ENCODE data around the gene MCL1. TPM values are rescaled to one million over a fixed set of nuclear protein-coding genes. Genes with fewer than 3 reads are reported as not detected.

Gene MCL1
- total and polyA plus RNA-seq, 2 experiments from 2014 or later, result 55.3 to 244 TPM

DNA sequence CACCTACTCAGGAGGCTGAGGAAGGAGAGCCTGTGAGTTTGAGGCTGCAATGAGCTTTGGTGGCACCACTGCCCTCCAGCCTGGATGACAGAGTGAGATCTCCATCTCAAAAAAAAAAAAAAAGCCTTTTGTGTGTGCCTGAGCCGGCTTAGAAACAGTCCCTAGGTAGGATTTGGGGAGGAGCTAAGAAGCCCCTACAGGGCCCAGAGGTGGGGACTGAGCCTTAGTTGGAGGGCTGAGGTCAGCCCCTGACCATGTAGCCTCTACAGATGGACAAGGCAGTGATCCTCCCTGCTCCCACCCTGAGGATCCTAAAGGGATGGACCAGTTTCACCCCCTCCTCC is 27.7 kb downstream of the MCL1 start (continued):
- TF ChIP-seq, protein P1, sequence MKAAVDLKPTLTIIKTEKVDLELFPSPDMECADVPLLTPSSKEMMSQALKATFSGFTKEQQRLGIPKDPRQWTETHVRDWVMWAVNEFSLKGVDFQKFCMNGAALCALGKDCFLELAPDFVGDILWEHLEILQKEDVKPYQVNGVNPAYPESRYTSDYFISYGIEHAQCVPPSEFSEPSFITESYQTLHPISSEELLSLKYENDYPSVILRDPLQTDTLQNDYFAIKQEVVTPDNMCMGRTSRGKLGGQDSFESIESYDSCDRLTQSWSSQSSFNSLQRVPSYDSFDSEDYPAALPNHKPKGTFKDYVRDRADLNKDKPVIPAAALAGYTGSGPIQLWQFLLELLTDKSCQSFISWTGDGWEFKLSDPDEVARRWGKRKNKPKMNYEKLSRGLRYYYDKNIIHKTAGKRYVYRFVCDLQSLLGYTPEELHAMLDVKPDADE (IDR thresholded peaks at IDR 0.05), result no peak
- no peak for TF ChIP-seq CREB1 (CRISPR knock-in tag; IDR thresholded peaks at IDR 0.05; ENCODE audit: low read depth)

DNA sequence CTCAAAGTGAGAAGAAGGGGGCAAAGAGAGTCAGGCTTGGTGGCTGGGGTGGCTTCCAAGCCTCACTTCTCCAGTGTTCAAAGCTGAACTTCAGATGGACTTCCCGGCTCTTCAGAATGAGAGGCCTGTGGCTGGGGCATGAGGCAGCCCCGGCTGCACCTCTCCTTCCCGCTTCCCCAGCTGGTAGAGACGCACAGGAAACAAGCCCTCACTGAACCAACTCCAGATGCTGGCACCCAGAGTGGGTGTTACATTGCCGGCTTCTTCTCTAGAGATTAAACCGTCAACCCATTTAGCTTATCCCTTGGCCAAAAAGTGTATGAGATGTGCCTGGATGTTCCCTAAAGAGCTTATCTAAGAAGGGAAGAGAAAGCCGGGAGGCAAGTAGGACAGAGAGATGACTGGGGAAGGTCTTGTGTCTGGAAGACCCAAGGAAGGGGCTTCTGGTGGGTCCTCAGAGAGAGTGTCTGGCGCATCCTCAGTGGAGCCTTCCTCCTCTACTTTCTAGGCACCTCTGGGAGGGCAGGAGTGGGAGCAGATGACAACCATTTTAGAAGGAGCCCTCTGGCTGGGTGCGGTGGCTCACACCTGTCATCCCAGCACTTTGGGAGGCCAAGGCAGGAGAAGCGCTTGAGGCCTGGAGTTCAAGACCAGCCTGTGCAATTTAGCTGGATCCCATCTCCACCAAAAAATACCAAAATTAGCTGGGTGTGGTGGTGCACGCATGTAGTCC is 28.2 kb downstream of the MCL1 start:
- Histone ChIP-seq H4K20me1 (replicated peaks; ENCODE audit: insufficient read depth) (no peaks in the 10 kb centered on the region), H2AFZ (no peak overlapping the region), H3K4me1 (ENCODE audit: insufficient read depth) (peaks cover 12% of the 10 kb centered on the region; the same call in 1 of the 2 replicates), H3K4me2 (no peak overlapping the region), H3F3A (replicated peaks; ENCODE audit: low read depth) (peaks cover 9% of the 10 kb centered on the region), H3K27me3 (ENCODE audit: insufficient read depth) (peaks cover 30% of the 10 kb centered on the region), H3K4me3 (no peak overlapping the region), H3K9me2 (ENCODE audit: insufficient read depth) (no peaks in the 10 kb centered on the region), H3K79me2 (replicated peaks; ENCODE audit: insufficient read depth) (no peaks in the 10 kb centered on the region), H3K36me3 (ENCODE audit: insufficient read depth) (no peaks in the 10 kb centered on the region), H3K27ac (ENCODE audit: low read depth) (no peak overlapping the region)
- no peak for ATAC-seq
- Mint-ChIP-seq H3K27me3 (ENCODE audit: insufficient read depth, low read depth, poor library complexity) (peaks cover 29% of the 10 kb centered on the region), H3K27ac (no peak overlapping the region), H3K4me1 (peaks cover 32% of the 10 kb centered on the region), H3K36me3 (ENCODE audit: low read depth) (no peaks in the 10 kb centered on the region; the same call in 2 of the 3 replicates), H3K4me3 (no peak overlapping the region), H3K9me3 (no peaks in the 10 kb centered on the region)
- no peak for DNase-seq (ENCODE audit: low spot score)
- TF ChIP-seq ZNF331 (CRISPR knock-in tag; IDR thresholded peaks at IDR 0.05; ENCODE audit: low read depth) (no peak), NANOG (IDR thresholded peaks at IDR 0.05; ENCODE audit: borderline replicate concordance) (no peak), EZH2 (IDR thresholded peaks at IDR 0.05; ENCODE audit: low read depth, unreplicated experiment) (no peak), JUNB (IDR thresholded peaks at IDR 0.05; ENCODE audit: unreplicated experiment) (no peak), POLR2AphosphoS5 (IDR thresholded peaks at IDR 0.05; ENCODE audit: low read depth) (no peak), STAT1 (IDR thresholded peaks at IDR 0.05; ENCODE audit: unreplicated experiment) (no peak), ZNF114 (CRISPR knock-in tag; IDR thresholded peaks at IDR 0.05) (no peak), CREB1 (CRISPR knock-in tag; IDR thresholded peaks at IDR 0.05; ENCODE audit: low read depth) (no peak)
- TF ChIP-seq, protein P2, sequence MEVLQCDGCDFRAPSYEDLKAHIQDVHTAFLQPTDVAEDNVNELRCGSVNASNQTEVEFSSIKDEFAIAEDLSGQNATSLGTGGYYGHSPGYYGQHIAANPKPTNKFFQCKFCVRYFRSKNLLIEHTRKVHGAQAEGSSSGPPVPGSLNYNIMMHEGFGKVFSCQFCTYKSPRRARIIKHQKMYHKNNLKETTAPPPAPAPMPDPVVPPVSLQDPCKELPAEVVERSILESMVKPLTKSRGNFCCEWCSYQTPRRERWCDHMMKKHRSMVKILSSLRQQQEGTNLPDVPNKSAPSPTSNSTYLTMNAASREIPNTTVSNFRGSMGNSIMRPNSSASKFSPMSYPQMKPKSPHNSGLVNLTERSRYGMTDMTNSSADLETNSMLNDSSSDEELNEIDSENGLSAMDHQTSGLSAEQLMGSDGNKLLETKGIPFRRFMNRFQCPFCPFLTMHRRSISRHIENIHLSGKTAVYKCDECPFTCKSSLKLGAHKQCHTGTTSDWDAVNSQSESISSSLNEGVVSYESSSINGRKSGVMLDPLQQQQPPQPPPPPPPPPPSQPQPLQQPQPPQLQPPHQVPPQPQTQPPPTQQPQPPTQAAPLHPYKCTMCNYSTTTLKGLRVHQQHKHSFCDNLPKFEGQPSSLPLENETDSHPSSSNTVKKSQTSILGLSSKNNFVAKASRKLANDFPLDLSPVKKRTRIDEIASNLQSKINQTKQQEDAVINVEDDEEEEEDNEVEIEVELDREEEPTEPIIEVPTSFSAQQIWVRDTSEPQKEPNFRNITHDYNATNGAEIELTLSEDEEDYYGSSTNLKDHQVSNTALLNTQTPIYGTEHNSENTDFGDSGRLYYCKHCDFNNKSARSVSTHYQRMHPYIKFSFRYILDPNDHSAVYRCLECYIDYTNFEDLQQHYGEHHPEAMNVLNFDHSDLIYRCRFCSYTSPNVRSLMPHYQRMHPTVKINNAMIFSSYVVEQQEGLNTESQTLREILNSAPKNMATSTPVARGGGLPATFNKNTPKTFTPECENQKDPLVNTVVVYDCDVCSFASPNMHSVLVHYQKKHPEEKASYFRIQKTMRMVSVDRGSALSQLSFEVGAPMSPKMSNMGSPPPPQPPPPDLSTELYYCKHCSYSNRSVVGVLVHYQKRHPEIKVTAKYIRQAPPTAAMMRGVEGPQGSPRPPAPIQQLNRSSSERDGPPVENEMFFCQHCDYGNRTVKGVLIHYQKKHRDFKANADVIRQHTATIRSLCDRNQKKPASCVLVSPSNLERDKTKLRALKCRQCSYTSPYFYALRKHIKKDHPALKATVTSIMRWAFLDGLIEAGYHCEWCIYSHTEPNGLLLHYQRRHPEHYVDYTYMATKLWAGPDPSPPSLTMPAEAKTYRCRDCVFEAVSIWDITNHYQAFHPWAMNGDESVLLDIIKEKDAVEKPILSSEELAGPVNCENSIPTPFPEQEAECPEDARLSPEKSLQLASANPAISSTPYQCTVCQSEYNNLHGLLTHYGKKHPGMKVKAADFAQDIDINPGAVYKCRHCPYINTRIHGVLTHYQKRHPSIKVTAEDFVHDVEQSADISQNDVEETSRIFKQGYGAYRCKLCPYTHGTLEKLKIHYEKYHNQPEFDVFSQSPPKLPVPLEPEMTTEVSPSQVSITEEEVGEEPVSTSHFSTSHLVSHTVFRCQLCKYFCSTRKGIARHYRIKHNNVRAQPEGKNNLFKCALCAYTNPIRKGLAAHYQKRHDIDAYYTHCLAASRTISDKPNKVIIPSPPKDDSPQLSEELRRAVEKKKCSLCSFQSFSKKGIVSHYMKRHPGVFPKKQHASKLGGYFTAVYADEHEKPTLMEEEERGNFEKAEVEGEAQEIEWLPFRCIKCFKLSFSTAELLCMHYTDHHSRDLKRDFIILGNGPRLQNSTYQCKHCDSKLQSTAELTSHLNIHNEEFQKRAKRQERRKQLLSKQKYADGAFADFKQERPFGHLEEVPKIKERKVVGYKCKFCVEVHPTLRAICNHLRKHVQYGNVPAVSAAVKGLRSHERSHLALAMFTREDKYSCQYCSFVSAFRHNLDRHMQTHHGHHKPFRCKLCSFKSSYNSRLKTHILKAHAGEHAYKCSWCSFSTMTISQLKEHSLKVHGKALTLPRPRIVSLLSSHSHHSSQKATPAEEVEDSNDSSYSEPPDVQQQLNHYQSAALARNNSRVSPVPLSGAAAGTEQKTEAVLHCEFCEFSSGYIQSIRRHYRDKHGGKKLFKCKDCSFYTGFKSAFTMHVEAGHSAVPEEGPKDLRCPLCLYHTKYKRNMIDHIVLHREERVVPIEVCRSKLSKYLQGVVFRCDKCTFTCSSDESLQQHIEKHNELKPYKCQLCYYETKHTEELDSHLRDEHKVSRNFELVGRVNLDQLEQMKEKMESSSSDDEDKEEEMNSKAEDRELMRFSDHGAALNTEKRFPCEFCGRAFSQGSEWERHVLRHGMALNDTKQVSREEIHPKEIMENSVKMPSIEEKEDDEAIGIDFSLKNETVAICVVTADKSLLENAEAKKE (CRISPR knock-in tag; IDR thresholded peaks at IDR 0.05), result no peak
- TF ChIP-seq, protein P3, sequence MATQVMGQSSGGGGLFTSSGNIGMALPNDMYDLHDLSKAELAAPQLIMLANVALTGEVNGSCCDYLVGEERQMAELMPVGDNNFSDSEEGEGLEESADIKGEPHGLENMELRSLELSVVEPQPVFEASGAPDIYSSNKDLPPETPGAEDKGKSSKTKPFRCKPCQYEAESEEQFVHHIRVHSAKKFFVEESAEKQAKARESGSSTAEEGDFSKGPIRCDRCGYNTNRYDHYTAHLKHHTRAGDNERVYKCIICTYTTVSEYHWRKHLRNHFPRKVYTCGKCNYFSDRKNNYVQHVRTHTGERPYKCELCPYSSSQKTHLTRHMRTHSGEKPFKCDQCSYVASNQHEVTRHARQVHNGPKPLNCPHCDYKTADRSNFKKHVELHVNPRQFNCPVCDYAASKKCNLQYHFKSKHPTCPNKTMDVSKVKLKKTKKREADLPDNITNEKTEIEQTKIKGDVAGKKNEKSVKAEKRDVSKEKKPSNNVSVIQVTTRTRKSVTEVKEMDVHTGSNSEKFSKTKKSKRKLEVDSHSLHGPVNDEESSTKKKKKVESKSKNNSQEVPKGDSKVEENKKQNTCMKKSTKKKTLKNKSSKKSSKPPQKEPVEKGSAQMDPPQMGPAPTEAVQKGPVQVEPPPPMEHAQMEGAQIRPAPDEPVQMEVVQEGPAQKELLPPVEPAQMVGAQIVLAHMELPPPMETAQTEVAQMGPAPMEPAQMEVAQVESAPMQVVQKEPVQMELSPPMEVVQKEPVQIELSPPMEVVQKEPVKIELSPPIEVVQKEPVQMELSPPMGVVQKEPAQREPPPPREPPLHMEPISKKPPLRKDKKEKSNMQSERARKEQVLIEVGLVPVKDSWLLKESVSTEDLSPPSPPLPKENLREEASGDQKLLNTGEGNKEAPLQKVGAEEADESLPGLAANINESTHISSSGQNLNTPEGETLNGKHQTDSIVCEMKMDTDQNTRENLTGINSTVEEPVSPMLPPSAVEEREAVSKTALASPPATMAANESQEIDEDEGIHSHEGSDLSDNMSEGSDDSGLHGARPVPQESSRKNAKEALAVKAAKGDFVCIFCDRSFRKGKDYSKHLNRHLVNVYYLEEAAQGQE (IDR thresholded peaks at IDR 0.05; ENCODE audit: unreplicated experiment), result no peak
- TF ChIP-seq, protein P1 (IDR thresholded peaks at IDR 0.05), result no peak

Measured in GM23338 (cell line).